ENCODE results near the gene SLC16A5.

- TF ChIP-seq CTCF (IDR thresholded peaks at IDR 0.05) (no peak), POLR2A (IDR thresholded peaks at IDR 0.05) (no peak)
Observed at GRCh38 chr17:75108193-75108592, 20.4 kb downstream of the SLC16A5 start.
